H1 (cell line): ENCODE results near the gene ARHGEF4. TPM values are rescaled to one million over a fixed set of nuclear protein-coding genes. Genes with fewer than 3 reads are reported as not detected.

ENCODE experiments used
- CTCF ChIA-PET: fragments of 300-600 bp; sonication (Branson Sonifier 250); formaldehyde crosslinking; loops from one replicate; lab custom pipeline; 2021; ENCODE audit not compliant: partially characterized antibody; lab: Charles Lee
- POLR2A ChIA-PET: fragments of 300-600 bp; sonication (Branson Sonifier 250); formaldehyde crosslinking; loops from one replicate; lab custom pipeline; 2021; ENCODE audit warnings: inconsistent platforms; ENCODE audit not compliant: partially characterized antibody; lab: Charles Lee
- DNase-seq, 2 experiments: peaks; one replicate each; pipeline versions ENCODE4 v3.0.0 to v3.0.0-alpha.2; 2010 to 2022; ENCODE audit warnings: low spot score in 2 of 2, low read depth in 1 of 2, mixed read lengths in 1 of 2
- FAIRE-seq: peaks from 2 replicates; lab custom pipeline; 2011; peaks lifted over from hg19 to GRCh38; lab: Jason Lieb, UNC
- H2AFZ ChIP-seq: 2 replicates; pipeline ENCODE4 v1.8.1; 2012; ENCODE audit warnings: low read length, inconsistent platforms
- H2AK5ac ChIP-seq: 2 replicates; pipeline ENCODE4 v1.6.1; 2013; ENCODE audit warnings: low read depth, low read length
- H2BK120ac ChIP-seq: replicated peaks from 2 replicates; pipeline ENCODE3; 2013; ENCODE audit warnings: low read depth, low read length, inconsistent platforms
- H2BK12ac ChIP-seq: 2 replicates; pipeline ENCODE4 v1.6.1; 2013; ENCODE audit warnings: low read depth, low read length
- H2BK15ac ChIP-seq: 2 replicates; pipeline ENCODE4 v1.6.1; 2013; ENCODE audit warnings: low read length
- H2BK20ac ChIP-seq: 2 replicates; pipeline ENCODE4 v1.6.1; 2013; ENCODE audit warnings: low read length
- H2BK5ac ChIP-seq: 2 replicates; pipeline ENCODE4 v1.6.1; 2013; ENCODE audit warnings: low read depth, low read length
- H3K14ac ChIP-seq: 2 replicates; pipeline ENCODE4 v1.6.1; 2013; ENCODE audit warnings: inconsistent platforms; ENCODE audit not compliant: insufficient read length
- H3K18ac ChIP-seq: 2 replicates; pipeline ENCODE4 v1.6.1; 2013; ENCODE audit warnings: low read length; ENCODE audit errors: extremely low read depth
- H3K23ac ChIP-seq: 2 replicates; pipeline ENCODE4 v1.6.1; 2013; ENCODE audit warnings: inconsistent platforms; ENCODE audit not compliant: insufficient read length
- H3K23me2 ChIP-seq: 2 replicates; pipeline ENCODE4 v1.6.1; 2013; ENCODE audit warnings: low read depth, low read length
- H3K27ac ChIP-seq: 2 replicates; pipeline ENCODE4 v1.6.1; 2011; ENCODE audit warnings: low read depth, low read length, inconsistent platforms
- H3K27me3 ChIP-seq, 4 experiments: replicated peaks in 1 of 4; 1 replicate in 1 of 4; 2 replicates in 3 of 4; pipeline versions ENCODE4 v1.6.1 to v1.8.1; 2011 to 2013; ENCODE audit warnings: low read length in 3 of 4, mild to moderate bottlenecking in 3 of 4, inconsistent platforms in 2 of 4, mixed read lengths in 2 of 4, moderate library complexity in 1 of 4; ENCODE audit not compliant: control insufficient read depth in 3 of 4, insufficient read depth in 3 of 4; ENCODE audit errors: extremely low read depth in 1 of 4
- H3K36me3 ChIP-seq, 4 experiments: 2 replicates each; pipeline versions ENCODE4 v1.6.1 to v1.8.1; 2011 to 2013; ENCODE audit warnings: mild to moderate bottlenecking in 4 of 4, low read length in 3 of 4, moderate library complexity in 2 of 4, control low read depth in 1 of 4, inconsistent platforms in 1 of 4; ENCODE audit not compliant: insufficient read depth in 4 of 4, control insufficient read depth in 2 of 4
- H3K4ac ChIP-seq: replicated peaks from 2 replicates; pipeline ENCODE3; 2013; ENCODE audit warnings: low read length, low read depth, mixed read lengths, inconsistent platforms; ENCODE audit not compliant: insufficient read length
- H3K4me1 ChIP-seq, 4 experiments: replicated peaks in 1 of 4; 1 replicate in 1 of 4; 2 replicates in 3 of 4; pipeline versions ENCODE4 v1.6.1 to v1.8.1; 2011 to 2013; ENCODE audit warnings: low read length in 3 of 4, inconsistent platforms in 2 of 4, mixed read lengths in 1 of 4; ENCODE audit not compliant: insufficient read depth in 4 of 4, control insufficient read depth in 3 of 4
- H3K4me2 ChIP-seq, 2 experiments: 2 replicates each; pipeline versions ENCODE4 v1.6.1 to v1.8.1; 2011 to 2013; ENCODE audit warnings: low read depth in 2 of 2, low read length in 2 of 2, control low read depth in 1 of 2, inconsistent platforms in 1 of 2, mild to moderate bottlenecking in 1 of 2; ENCODE audit not compliant: insufficient read depth in 1 of 2
- H3K4me3 ChIP-seq, 4 experiments: fragments of 200-600, 300-600 bp in 1 of 4; sonication (generic), shearing (Covaris generic), sonication (Bioruptor Twin) in 1 of 4; 2 replicates each; pipeline versions ENCODE4 v1.5.1 to v1.8.1; 2011 to 2016; ENCODE audit warnings: low read length in 4 of 4, low read depth in 3 of 4, control low read depth in 2 of 4, inconsistent platforms in 2 of 4, mild to moderate bottlenecking in 2 of 4, mixed read lengths in 1 of 4, moderate library complexity in 1 of 4; ENCODE audit not compliant: insufficient read depth in 2 of 4; ENCODE audit errors: extremely low read depth in 1 of 4
- H3K56ac ChIP-seq: replicated peaks from 2 replicates; pipeline ENCODE3; 2013; ENCODE audit warnings: low read depth, mild to moderate bottlenecking, mixed read lengths, low read length, inconsistent platforms; ENCODE audit not compliant: insufficient read length
- H3K79me1 ChIP-seq: 2 replicates; pipeline ENCODE4 v1.6.1; 2013; ENCODE audit warnings: low read depth, low read length, control low read depth
- H3K79me2 ChIP-seq, 2 experiments: 2 replicates each; pipeline versions ENCODE4 v1.6.1 to v1.8.1; 2012 to 2013; ENCODE audit warnings: low read length in 2 of 2, mild to moderate bottlenecking in 2 of 2, inconsistent platforms in 1 of 2; ENCODE audit not compliant: insufficient read depth in 2 of 2, control insufficient read depth in 1 of 2
- H3K9ac ChIP-seq, 4 experiments: replicated peaks in 1 of 4; 1 replicate in 1 of 4; 2 replicates in 3 of 4; pipeline versions ENCODE4 v1.6.1 to v1.8.1; 2011 to 2013; ENCODE audit warnings: low read depth in 3 of 4, low read length in 3 of 4, control low read depth in 2 of 4, mild to moderate bottlenecking in 2 of 4, moderate library complexity in 2 of 4, inconsistent platforms in 1 of 4; ENCODE audit errors: extremely low read depth in 1 of 4
- H3K9me3 ChIP-seq, 2 experiments: 2 replicates each; pipeline versions ENCODE4 v1.6.1 to v1.8.1; 2012 to 2013; ENCODE audit warnings: mild to moderate bottlenecking in 2 of 2, moderate library complexity in 2 of 2, control low read depth in 1 of 2, inconsistent platforms in 1 of 2, low read depth in 1 of 2, low read length in 1 of 2, mixed read lengths in 1 of 2; ENCODE audit not compliant: insufficient read depth in 2 of 2
- H4K20me1 ChIP-seq, 2 experiments: replicated peaks in 1 of 2; 2 replicates each; pipeline versions ENCODE3 to v1.8.1; 2011 to 2013; ENCODE audit warnings: inconsistent platforms in 2 of 2, low read length in 2 of 2, mild to moderate bottlenecking in 1 of 2; ENCODE audit not compliant: insufficient read depth in 2 of 2, control insufficient read depth in 1 of 2
- H4K5ac ChIP-seq: 2 replicates; pipeline ENCODE4 v1.6.1; 2013; ENCODE audit warnings: low read length, low read depth, mixed read lengths, inconsistent platforms; ENCODE audit not compliant: insufficient read length
- H4K8ac ChIP-seq: 2 replicates; pipeline ENCODE4 v1.8.0; 2013; ENCODE audit warnings: mild to moderate bottlenecking, moderate library complexity, low read length, inconsistent platforms; ENCODE audit not compliant: insufficient read depth; ENCODE audit errors: extremely low read depth
- H4K91ac ChIP-seq: replicated peaks from 2 replicates; pipeline ENCODE3; 2013; ENCODE audit warnings: low read length, mixed read lengths, inconsistent platforms; ENCODE audit not compliant: insufficient read length
- SIX5 ChIP-seq: IDR thresholded peaks from 2 replicates; pipeline ENCODE4 v1.6.1; 2011; ENCODE audit warnings: mild to moderate bottlenecking, low read depth, low read length
- TCF12 ChIP-seq: IDR thresholded peaks from 2 replicates; pipeline ENCODE4 v1.6.1; 2011; ENCODE audit warnings: low read depth, mild to moderate bottlenecking, low read length
- TEAD4 ChIP-seq: IDR thresholded peaks from 2 replicates; pipeline ENCODE4 v1.6.1; 2012; ENCODE audit warnings: low read depth, low read length, inconsistent platforms, mixed read lengths
- WGBS, 2 experiments: shearing (Covaris generic) in 1 of 2; methylation state at CpG; one replicate each; pipeline versions ENCODE4 v1.1.6 to v1.1.7; 2013 to 2015; ENCODE audit warnings: low lambda C conversion rate in 2 of 2, mixed read lengths in 2 of 2, inconsistent platforms in 1 of 2, low coverage in 1 of 2, missing lambda C conversion rate in 1 of 2; ENCODE audit not compliant: insufficient replicate concordance in 2 of 2, insufficient coverage in 1 of 2, insufficient read length in 1 of 2; ENCODE audit errors: extremely low coverage in 1 of 2, missing lambda C conversion rate in 1 of 2; 5-methylcytosine and 5-hydroxymethylcytosine counted together
- polyA plus RNA-seq, 7 experiments: library from polyadenylated mRNA; depleted of rRNA in 3 of 7; stranded (reverse) in 5 of 7; unstranded in 2 of 7; fragments of >200 nt in 5 of 7; fragments of 200-250 nt in 2 of 7; gene quantifications; 1 replicate in 5 of 7; 2 replicates in 1 of 7; 4 replicates in 1 of 7; pipeline versions ENCODE4 v1.2.1 to v1.2.3, GENCODE V29; 2011 to 2013; ENCODE audit warnings: missing spikeins in 2 of 7, mixed read lengths in 2 of 7
- total RNA-seq: library from RNA; stranded (reverse); fragmentation: NEBNext Ultra II Directional; extraction: Animal tissue kit (Norgen Biotek cat#: 25700); gene quantifications from 2 replicates; pipeline ENCODE4 v1.2.1, GENCODE V29; 2021

ARHGEF4 gene
- total and polyA plus RNA-seq, 2 of the 8 experiments (the other 6 are each of a cell fraction or from before 2014, with no cell fraction given), result 10.6 to 14.6 TPM

DNA sequence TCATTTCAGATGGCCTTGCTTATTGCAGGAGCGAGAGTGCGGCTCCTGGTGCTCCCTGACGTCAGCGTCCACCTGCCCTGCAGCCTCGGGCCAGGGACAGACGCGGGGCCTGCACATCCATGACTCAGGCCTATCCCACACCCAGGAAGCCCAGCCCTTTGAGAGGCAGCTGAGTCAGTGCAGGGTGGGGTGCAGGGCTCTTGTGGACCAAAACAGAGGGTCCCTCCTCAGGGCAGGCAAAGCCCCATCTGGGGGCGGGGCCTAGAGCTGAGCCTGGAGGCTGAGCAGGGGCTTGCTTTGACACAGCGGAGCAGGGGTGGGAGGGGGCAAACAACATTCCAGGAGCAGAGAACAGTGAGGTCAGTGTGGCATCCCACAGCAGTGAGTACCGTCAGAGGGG lies 7.7 kb upstream of the ARHGEF4 start:
- no peak overlapping the region for H2BK5ac ChIP-seq
- H3K79me1 ChIP-seq, result no peaks in the 10 kb centered on the region
- no peak overlapping the region; a peak in 1 of 4 replicates for H3K4me2 ChIP-seq
- no peak overlapping the region for H2AK5ac ChIP-seq
- no peak overlapping the region for H3K18ac ChIP-seq
- no peaks in the 10 kb centered on the region for H3K36me3 ChIP-seq
- no peak overlapping the region for H3K23ac ChIP-seq
- peak overlapping the region; percentile 21 for H2BK120ac ChIP-seq
- 88% methylated on average over 10 of the region's 10 CpGs; no CpG with 5 or more reads in 1 of the 2 experiments for WGBS, 2 experiments
- H4K5ac ChIP-seq, result no peak overlapping the region
- no peak overlapping the region for H2AFZ ChIP-seq
- peaks cover 0 to 20% (median 5%) of the 10 kb centered on the region in 4 experiments; a peak in 6 of 7 replicates for H3K4me1 ChIP-seq
- H3K9ac ChIP-seq, result no peak overlapping the region
- 0 out of 2 replicates have a peak overlapping the region, but pooled peaks have one; percentile 84 for H2BK12ac ChIP-seq
- H3K4ac ChIP-seq, result no peak overlapping the region
- no peaks in the 10 kb centered on the region for H3K79me2 ChIP-seq
- H3K56ac ChIP-seq, result no peak overlapping the region
- no peak overlapping the region for H3K14ac ChIP-seq
- peak overlapping the region; percentile 55 for H4K91ac ChIP-seq
- POLR2A ChIA-PET, result no interaction called here
- no peak overlapping the region for H2BK20ac ChIP-seq
- no peaks in the 10 kb centered on the region for H4K20me1 ChIP-seq
- no peaks in the 10 kb centered on the region for H3K27me3 ChIP-seq
- no peak for FAIRE-seq
- no peaks in the 10 kb centered on the region for H3K23me2 ChIP-seq
- CTCF ChIA-PET, result interaction anchor here (0.9 to 1.4 kb wide), 5 partner anchors 9 to 45 kb away, joined by 3 to 6 read pairs (median 3); no protein-coding TSS in a partner anchor
- no peak for DNase-seq
- peak overlapping the region; percentile 31; the same call in 1 of the 2 replicates for H2BK15ac ChIP-seq
- no peak overlapping the region; the same call in 1 of the 2 replicates for H4K8ac ChIP-seq
- TF ChIP-seq SIX5, result no peak
- TF ChIP-seq TCF12, result no peak
- TF ChIP-seq TEAD4, result peak; percentile 68
- TF ChIP-seq, all 59 proteins: peak for 1
- no peaks in the 10 kb centered on the region for H3K9me3 ChIP-seq
- no peak overlapping the region for H3K27ac ChIP-seq
- no peak overlapping the region for H3K4me3 ChIP-seq
